Dedifferentiated amniotic fluid mesenchymal stem cell (primary cell): ENCODE results near the gene ST8SIA4.

Source experiments
- DNase-seq: peaks from one replicate; pipeline ENCODE4 v3.0.0-alpha.2; 2016; ENCODE audit errors: extremely low spot score

Gene ST8SIA4

GRCh38 chr5:100867039-100867562 is 36.0 kb downstream of the ST8SIA4 start:
- no peak for DNase-seq

- DNase-seq = no peak
Observed at GRCh38 chr5:100864931-100865330, 38.2 kb downstream of the ST8SIA4 start.

DNA sequence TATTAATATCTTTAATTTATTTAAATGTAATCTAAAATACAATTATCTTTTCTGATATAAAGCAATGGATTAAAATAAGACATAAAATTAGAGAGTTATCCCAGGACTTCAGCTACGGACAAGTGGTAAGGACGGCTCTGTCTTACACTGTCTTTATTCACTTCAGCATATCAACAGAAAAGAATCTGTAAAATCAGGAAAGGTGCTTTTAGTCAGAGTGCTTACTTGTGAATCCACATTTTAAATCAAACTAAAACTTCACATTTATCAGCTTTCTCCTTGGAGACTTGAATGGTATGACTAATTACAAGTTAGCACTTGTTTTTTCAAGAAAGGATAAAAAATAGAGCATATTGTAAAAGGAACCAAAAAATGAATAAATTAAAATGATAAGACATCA is 39.3 kb downstream of the ST8SIA4 start:
- DNase-seq = no peak

DNA sequence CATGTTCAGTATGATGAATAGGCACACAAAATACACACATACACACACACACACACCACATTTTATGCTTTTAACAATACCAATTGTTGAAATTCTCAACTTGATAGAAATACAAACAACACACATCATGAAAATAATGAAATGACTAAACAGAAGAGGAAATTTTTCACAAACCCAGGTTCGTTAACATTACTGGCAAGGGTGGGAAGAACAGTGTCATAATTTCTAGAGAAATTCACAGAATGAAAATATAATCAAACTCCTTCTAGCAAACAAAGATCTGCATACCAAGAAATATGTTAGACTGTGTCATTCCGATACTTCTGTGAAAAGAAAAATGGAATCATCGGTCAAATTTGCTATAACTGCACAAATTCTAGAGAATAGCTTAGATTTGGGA is 41.9 kb downstream of the ST8SIA4 start:
- DNase-seq = no peak

- no peak for DNase-seq
Observed at GRCh38 chr5:100860407-100860806, 42.7 kb downstream of the ST8SIA4 start.

- DNase-seq = no peak
Observed at GRCh38 chr5:100858987-100859545, 44.0 kb downstream of the ST8SIA4 start.

DNA sequence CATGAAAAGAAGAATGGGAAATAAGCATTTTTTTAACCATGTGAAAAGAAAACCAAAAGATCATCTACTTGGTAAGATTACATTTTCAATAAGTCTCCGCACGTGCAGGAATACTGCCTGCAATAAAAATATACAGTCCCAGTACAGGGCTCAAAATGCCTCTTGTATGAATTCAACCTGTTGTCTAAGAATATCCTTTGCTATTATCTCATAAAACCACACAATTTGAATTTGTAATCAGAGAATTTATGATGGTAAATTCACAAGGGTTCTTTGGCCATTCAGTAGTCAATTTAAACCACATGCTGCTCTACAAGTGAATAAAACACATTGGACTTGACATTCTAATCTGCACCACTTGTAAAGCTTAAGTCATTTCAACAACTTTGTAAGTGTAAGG is 46.6 kb downstream of the ST8SIA4 start:
- DNase-seq = no peak

DNA sequence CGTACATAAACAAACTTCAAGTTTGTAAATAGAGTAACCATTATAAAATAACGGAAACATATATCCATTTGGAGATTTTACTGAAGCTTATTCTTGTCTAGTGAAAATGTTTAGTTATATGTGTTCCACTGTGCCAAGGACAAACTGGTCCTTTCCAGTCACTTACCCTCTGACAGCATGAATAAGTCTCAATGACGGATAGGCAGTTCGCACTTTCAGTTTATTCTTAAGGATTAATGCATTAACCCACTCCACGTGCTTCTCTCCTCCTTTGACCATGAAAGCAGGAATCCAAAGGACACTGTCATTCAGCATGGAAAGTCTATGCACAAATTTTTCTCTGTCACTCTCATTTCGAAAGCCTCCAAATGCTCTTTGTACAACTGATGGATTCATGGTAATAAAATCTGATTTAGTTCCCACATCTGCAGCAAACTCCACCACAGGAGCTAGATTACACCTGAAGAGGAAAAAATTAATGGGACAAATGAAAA is 47.1 kb downstream of the ST8SIA4 start:
- DNase-seq = no peak

- DNase-seq = no peak
Observed at GRCh38 chr5:100855295-100855694, 47.8 kb downstream of the ST8SIA4 start.

- DNase-seq = no peak
Observed at GRCh38 chr5:100854591-100854990, 48.5 kb downstream of the ST8SIA4 start.

- no peak for DNase-seq
Observed at GRCh38 chr5:100853582-100853981, 49.5 kb downstream of the ST8SIA4 start.

DNA sequence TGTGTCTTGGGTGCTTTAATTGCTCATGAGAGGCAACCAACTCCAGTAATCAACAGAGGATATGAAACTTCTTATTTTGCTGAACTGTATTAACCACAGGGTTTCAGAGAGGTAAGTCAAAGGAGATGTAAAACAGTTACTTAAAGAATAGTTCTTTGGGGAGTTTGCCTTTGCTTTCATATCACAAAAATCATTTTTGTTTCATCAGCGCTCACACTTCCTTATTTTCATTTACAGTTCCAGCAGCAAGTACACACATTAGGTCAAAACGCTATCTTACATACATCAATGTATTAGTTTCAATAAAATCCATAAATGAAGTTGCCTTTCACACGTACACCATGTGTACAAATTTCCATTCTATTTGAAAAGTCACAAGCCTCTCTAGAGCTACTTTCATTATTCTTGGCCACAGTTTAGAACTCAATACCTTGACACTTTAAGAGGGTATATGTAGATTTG is 50.1 kb downstream of the ST8SIA4 start:
- no peak for DNase-seq

DNA sequence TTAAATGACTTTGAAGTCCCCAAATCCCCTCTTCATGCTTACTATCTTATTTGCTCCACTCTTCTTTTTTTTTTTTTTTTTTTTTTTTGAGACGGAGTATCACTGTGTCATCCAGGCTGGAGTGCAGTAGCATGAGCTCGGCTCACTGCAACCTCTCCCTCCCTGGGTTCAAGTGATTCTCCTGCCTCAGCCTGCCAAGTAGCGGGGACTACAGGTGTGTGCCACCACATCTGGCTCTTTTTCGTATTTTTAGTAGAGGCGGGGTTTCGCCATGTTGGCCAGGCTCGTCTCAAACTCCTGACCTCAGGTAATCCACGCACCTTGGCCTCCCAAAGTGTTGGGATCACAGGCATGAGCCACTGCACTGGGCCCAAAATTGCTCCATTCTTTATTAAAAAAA is 51.0 kb downstream of the ST8SIA4 start:
- no peak for DNase-seq

- peak; percentile 49 for DNase-seq
Observed at GRCh38 chr5:100846772-100847171, 56.3 kb downstream of the ST8SIA4 start.

GRCh38 chr5:100842080-100842479 is 61.0 kb downstream of the ST8SIA4 start:
- no peak for DNase-seq

- no peak for DNase-seq
Observed at GRCh38 chr5:100841358-100842076, 61.6 kb downstream of the ST8SIA4 start.

GRCh38 chr5:100840789-100841188 is 62.3 kb downstream of the ST8SIA4 start:
- DNase-seq = no peak

DNA sequence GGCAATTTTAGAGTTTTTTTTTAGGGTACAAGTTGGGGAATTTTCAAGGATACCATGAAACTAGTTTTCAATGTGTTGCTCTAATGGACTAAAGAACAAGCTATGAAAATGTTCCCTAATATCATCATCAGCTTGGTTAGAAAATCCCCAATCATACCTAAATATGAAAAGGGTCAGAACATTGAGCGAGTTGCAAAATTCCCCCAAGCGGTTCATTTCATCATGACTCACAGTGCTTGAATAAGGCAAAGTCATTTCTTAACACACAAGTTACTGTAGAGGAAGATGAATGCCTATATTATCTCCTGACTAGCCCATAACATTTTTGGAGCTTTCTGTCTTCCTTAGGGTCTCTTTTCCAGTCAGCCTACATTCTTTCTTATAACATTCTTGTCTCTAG is 62.7 kb downstream of the ST8SIA4 start:
- DNase-seq = no peak

- DNase-seq = no peak
Observed at GRCh38 chr5:100838048-100838473, 65.0 kb downstream of the ST8SIA4 start.

DNA sequence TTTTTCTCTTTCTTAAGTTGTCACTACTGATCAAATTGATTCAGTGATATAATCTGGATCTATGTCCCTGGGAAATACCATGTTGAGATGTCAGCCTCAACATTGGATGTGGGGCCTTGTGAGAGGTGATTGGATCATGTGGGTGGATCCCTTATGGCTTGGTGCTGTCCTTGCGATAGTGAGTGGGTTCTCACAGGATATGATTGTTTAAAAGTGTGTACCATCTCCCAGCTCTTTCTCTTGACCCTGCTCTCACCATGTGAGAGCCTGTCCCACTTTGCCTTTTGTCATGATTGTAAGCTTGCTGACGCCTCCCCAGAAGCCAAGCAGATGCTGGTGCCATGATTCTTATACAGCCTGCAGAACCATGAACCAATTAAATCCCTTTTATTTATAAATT is 68.6 kb downstream of the ST8SIA4 start:
- no peak for DNase-seq

- no peak for DNase-seq
Observed at GRCh38 chr5:100832252-100833230, 70.5 kb downstream of the ST8SIA4 start.

GRCh38 chr5:100828898-100829356 is 74.2 kb downstream of the ST8SIA4 start:
- no peak for DNase-seq
